Right lung (tissue), 5 donors: ENCODE data around the gene PLA2G4F. TPM values are rescaled to one million over a fixed set of nuclear protein-coding genes. Genes with fewer than 3 reads are reported as not detected.

Experiments used
- DNase-seq, 2 donors: peaks; one replicate each; pipeline ENCODE4 v3.0.0-alpha.2; 2013
- polyA plus RNA-seq, 5 donors: library from polyadenylated mRNA; unstranded; fragments of 120-200 nt; gene quantifications; one replicate each; pipeline versions ENCODE4 v1.2.1 to v1.2.3, GENCODE V29; 2013; ENCODE audit warnings: inconsistent platforms in 1 of 5, low replicate concordance in 1 of 5; ENCODE audit not compliant: insufficient read length in 5 of 5, insufficient read depth in 1 of 5

PLA2G4F gene
- polyA plus RNA-seq, 5 donors = 4.2 to 12.9 (median 8.3) TPM

DNA sequence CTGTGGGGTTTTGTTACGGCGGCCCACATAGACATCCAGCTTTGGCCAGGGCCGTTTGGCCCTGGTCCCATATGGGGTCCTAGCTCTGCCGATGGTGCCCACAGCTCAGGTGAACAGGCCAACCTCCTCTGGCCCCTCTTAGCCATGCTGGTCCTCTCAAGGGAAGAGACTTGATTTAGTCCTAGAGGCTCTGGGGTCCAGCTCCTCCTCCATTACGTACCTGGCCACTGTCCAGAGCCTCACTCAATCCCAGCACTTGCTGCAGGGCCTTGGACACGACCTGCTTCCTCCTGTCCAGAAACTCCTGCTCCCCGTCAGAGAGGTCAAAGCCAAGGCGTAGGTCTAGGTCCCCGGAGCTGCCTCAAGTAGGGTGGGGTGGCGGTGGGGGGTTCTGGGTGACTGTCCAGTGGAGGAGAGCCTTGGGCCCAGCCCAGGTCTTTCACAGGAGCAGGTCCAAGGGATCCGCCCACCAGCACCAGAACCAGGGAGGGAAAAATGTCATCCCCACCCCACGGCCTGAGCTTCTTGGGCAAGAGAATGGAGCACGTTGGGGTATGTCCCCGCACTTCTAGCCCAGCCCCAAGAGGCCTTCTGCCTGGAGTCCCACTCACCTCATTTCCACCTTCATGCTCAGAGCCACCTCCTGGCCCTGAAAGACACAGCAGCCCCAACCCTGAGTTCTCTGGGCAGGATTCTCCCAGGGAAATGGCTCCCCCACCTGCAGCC is 6.8 kb downstream of the PLA2G4F start:
- DNase-seq = no peak

DNA sequence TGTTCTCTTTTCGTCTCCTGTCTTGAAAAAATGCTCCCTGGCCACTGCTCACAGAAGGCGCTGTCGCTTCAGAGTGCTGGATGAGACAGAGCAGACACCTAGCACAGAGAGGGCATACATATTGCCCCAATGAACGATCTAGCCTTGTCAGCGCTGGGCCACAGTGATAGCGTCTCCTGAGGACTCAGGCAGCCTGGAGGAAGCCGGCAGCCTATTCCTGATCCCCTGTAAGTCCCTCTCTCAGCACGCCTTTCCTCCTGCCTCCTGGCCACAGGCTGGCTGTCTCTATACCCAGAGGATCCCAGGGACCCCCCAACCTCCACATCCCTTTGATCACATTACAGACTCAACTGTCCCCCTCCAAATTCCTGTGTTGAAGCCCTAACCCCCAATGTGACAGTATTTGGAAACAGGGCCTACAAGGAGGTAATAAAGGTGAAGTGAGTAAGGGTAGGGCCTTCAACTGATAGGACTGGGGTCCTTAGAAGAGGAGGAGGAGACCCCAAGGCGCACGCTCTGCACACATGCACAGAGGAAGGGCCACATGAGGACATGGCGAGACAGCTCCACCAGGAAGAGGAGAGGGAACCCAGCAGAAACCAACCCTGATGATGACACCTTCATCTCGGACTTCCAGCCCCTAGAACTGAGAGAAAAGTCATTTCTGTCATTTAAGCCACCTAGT is 7.5 kb downstream of the PLA2G4F start:
- no peak for DNase-seq

DNA sequence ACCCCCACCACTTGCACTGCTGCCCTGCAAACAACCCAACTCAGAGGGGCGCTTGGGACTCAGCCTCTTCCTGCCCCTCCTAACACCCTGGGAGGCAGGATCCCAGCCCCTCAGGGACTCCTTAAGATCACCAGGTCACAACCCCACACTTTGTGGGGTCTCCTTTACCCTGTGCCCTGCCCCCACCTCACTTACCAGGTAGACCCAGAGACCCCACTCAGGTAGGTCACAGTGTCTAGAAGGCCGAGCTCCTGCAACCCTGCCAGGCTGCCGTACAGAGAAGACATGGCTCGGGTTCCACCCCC is 9.1 kb downstream of the PLA2G4F start:
- DNase-seq = no peak

DNA sequence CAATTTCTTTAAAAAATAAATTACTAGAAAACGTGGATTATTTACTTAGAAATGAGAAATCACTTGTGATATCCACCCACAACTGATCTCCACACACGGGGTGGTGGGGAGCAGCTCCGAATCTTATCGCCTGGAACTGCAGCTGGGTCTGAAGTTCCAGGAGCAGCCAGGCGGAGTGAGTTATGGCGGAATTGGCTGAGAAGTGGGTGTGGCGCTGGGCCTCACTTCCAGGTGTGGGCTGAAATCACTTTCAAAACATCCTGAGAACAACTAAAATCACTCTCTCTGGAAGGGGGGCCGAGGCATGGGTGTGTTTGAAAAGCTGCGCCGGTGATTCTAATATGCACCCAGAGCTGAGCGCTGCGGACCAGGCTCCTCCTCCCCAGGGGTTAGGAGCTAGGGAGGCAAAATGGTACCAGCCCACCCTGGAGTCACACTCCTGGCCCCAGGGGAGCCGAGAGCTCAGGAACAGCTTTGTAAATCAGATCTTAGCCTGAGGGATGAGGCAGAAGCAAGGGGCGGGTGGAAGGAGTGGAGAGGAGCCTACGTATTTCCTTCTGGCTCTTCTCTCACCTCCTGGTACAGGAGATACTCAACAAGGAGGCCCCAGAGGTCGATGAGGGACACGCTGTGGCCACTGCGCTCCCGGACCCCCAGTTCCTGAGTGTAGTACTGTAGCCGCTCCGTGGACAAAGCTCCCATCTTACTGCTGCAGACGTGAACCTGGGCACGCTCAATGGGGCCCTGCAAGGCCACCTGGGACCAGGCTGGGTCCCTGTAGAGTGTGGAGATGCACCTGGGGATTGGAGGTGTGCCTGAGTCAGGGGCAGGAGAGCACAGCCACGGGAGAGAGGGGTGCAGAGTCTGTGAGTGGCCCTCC is 9.6 kb downstream of the PLA2G4F start:
- no peak for DNase-seq

GRCh38 chr15:42145546-42146455 is 10.6 kb downstream of the PLA2G4F start:
- no peak for DNase-seq

GRCh38 chr15:42144841-42145375 is 11.5 kb downstream of the PLA2G4F start:
- no peak for DNase-seq

- no peak for DNase-seq
These were observed 12.4 kb downstream of the PLA2G4F start for GRCh38 chr15:42143866-42144625.

DNA sequence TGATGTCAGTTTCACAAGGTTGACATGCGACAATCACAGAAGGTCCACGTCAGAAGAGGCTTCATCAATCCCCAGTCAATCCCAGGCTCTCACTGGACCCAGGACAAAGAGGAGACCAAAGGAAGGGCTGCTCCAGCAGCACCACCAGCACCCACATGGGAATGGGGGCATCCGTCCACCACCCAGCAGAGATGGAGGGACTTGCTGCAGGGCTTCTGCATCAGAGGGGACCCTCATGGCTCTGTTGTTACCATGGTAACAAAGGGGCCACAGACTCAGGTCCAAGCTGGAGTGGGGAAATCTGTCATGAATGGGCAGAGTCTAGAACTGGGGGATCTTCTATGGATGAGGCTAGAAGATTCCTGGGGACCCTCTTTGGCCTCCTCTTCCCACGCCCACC is 13.1 kb downstream of the PLA2G4F start:
- no peak for DNase-seq

DNA sequence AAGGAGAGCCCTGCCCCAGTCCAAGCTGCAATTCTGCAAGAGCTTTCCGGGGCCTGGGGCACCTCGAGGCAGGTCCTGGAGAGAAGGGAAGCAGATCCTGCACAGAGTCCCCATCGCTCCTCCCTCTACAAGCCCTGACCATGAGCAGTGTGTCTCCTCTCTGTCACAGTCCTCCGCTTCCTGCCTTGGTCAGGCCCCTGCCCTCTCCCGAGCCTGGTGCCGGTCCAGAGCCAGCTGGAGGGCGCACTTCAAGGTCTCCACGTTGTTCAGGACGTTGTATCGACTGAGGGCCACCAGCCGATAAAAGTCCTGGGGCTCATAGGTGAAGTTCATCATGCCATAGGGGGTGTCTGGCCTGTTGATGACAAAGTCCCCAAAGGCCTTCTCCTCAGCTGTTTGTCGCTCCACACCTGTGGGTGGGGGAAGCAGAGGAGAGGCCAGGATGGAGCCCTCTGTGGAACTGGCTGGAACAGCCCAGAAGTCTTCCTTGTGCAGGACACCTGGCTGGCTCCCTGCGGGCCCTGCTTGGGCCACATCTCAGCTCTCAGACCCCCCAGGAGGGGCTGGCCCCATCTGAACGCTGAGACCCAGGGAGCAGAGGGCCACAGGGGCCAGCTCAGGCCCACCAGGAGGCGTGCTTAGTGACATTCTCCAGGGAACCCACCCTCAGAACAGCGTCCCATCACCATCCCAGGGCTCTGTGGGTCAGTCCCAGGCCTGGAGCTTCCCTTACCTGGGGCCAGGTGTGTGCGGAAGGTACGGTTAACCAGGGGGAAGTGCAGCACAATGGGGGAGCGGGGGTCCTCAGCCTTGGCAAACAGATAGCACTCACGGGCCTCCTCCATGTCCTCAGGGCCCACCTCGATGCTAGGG is 14.4 kb downstream of the PLA2G4F start:
- DNase-seq = no peak

DNA sequence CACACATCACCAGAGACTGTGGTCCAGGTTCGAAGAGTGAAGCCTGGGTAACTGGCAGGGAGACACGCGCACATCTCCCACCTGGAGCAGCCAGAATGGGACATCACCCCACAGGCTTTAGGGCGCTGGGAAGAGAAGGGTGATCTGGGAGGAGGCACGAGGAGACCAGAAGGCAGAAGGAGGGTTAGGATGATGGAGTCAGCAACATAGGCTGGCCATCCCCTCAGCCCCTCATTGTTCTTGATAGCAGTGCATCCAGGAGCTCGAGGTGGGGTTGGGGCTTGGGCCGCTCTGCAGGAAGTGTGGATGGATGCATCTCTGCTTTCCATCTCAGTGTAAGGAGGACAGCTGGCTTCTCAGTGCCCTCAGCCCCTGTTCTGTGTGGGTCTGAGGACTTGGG is 15.2 kb downstream of the PLA2G4F start:
- DNase-seq = no peak

- DNase-seq = no peak
These were observed 15.9 kb downstream of the PLA2G4F start for GRCh38 chr15:42140383-42141070.

DNA sequence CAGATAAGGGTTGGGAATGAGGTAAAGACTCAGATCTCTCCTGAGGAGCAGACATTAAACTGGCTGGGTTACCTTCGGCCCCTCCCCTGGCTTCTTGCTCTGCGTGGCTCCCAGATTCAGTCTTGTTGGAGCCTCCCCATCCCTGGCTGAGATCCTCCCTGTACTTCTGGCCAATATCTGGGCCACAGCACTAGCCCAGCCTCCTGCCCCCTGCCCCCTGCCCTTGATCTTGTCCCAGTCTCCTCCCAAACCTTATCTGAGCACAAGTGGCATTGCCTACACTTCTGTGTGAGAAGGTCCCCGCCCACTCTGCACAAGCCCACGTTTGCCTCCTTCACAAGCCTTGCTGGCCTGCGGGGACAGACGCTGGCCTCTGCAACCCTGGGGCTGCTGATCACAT is 16.8 kb downstream of the PLA2G4F start:
- no peak for DNase-seq

GRCh38 chr15:42138968-42139386 is 17.5 kb downstream of the PLA2G4F start:
- no peak for DNase-seq

- DNase-seq = no peak
These were observed 18.0 kb downstream of the PLA2G4F start for GRCh38 chr15:42138411-42138810.

DNA sequence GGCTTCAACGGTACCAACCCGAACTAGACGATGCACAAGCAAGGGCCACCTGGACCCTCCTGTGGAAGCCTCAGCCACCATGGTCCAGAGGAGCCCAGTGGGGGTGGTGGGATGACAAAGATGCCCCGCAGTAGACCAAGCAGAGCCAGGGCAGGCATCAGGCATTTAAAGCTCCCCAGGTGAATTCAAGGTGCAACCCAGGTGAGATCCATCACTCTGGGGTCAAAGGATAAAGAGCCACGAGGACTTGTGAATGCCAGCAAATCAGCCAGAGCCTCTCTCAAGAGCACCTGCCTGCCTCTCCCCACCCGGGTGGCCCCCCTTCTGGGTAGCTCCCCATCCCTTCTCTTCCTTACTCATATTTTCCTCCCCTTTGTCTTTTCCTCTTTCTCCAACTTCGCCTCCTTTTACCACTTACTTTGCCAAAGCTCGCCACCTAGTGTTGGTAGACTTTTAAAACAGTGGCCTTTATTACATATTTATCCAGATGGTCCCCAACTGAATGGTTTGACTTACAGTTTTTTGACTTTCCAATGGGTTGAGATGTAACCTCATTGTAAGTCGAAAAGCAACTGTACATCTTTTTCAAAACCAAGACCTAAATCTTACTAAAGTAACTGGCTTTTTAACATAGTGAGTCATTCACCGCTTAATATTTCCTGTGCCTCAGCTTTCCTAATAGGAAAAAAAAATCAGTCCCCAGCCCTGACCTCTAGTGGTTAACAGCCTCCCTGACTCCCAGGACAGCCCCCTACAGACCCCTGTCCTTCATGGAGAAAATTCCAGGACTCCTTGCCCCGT is 18.8 kb downstream of the PLA2G4F start:
- no peak for DNase-seq

GRCh38 chr15:42136513-42136912 is 19.9 kb downstream of the PLA2G4F start:
- DNase-seq = no peak

DNA sequence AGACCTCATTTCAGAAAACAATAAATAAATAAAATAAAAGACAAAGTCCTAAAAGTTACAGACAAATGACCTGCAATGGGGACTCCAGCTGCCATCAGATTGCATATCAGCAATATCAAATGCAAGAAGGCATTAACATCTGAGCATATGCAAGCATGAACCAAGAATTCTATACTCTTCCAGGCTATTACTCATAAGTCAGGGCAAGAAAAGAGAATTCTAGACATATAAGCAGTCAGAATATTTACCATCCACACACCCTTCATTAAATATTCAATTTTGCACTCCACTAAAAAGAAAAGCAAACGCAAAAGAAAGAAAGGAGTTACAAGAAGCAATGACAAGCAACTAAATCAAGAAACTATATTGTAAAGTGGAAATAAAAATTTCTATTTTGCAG is 21.1 kb downstream of the PLA2G4F start:
- DNase-seq = no peak

- DNase-seq = no peak
These were observed 21.7 kb downstream of the PLA2G4F start for GRCh38 chr15:42134617-42135245.
